Measurements from ENCODE around the gene NR2F1.

- no peak for TF ChIP-seq CTCF (IDR thresholded peaks at IDR 0.05)
- TF ChIP-seq ZFX (IDR thresholded peaks at IDR 0.05; ENCODE audit: borderline replicate concordance), result no peak
These were observed 54.7 kb downstream of the NR2F1 start for GRCh38 chr5:93637697-93638096.

Measured in 22Rv1 (cell line).